Keratinocyte (primary cell): ENCODE results near the gene NCS1.

Experiments
- CTCF ChIP-seq, 3 experiments: IDR thresholded peaks in 1 of 3; conservative IDR thresholded peaks in 1 of 3; optimal IDR thresholded peaks in 1 of 3; 2 replicates in 2 of 3; 3 replicates in 1 of 3; pipeline versions ENCODE3 to v1.5.1; 2011; ENCODE audit warnings: low read length in 3 of 3, mild to moderate bottlenecking in 3 of 3, moderate library complexity in 2 of 3, control low read depth in 1 of 3, inconsistent platforms in 1 of 3; ENCODE audit not compliant: insufficient read depth in 2 of 3; ENCODE audit errors: extremely low read depth in 1 of 3
- EZH2 ChIP-seq: IDR thresholded peaks from one replicate; pipeline ENCODE4 v1.6.1; 2012; ENCODE audit warnings: inconsistent platforms, mild to moderate bottlenecking, low read length, moderate library complexity

GRCh38 chr9:130147910-130148309, 24.3 kb upstream of the NCS1 start:
- no peak for TF ChIP-seq CTCF (optimal IDR thresholded peaks at IDR 0.05 in 1 of 3, IDR thresholded peaks at IDR 0.05 in 1 of 3, conservative IDR thresholded peaks at IDR 0.05 in 1 of 3; ENCODE audit: extremely low read depth in 1 of 3, insufficient read depth in 2 of 3, low read length in 3 of 3)
- no peak for TF ChIP-seq EZH2
